Caco-2 (cell line): ENCODE measurements around the gene NLE1. TPM values are rescaled to one million over a fixed set of nuclear protein-coding genes. Genes with fewer than 3 reads are reported as not detected.

Experiments
- BruUV-seq: library from RNA; stranded (reverse); fragments of 400-500 nt; replicated peaks from 2 replicates; lab custom pipeline; 2021; lab: Mats Ljungman, UMichigan
- CTCF ChIA-PET: fragments of 300-600 bp; sonication (Branson Sonifier 250); formaldehyde crosslinking; loops from one replicate; lab custom pipeline; 2022; ENCODE audit warnings: antibody characterized with exemption; lab: Charles Lee
- POLR2A ChIA-PET: fragments of 300-600 bp; sonication (Branson Sonifier 250); formaldehyde crosslinking; loops from one replicate; lab custom pipeline; 2022; ENCODE audit warnings: antibody characterized with exemption; lab: Charles Lee
- DNase-seq, 2 experiments: peaks; one replicate each; pipeline versions ENCODE4 v3.0.0 to v3.0.0-alpha.2; 2020 to 2022
- H3K27me3 ChIP-seq: replicated peaks from 2 replicates; pipeline ENCODE4 v1.6.0; 2011; ENCODE audit warnings: low read length; ENCODE audit not compliant: control insufficient read depth, insufficient read depth
- H3K36me3 ChIP-seq: 2 replicates; pipeline ENCODE4 v1.5.1; 2011; ENCODE audit warnings: low read length; ENCODE audit not compliant: control insufficient read depth, insufficient read depth
- H3K4me1 ChIP-seq: fragments of 250-450 bp; sonication (Bioruptor Pico); 2 replicates; pipeline ENCODE4 v1.5.1; 2020; ENCODE audit warnings: mild to moderate bottlenecking
- H3K4me3 ChIP-seq: 2 replicates; pipeline ENCODE4 v1.5.1; 2011; ENCODE audit warnings: low read depth, mild to moderate bottlenecking, control low read depth, low read length
- H3K9me3 ChIP-seq: fragments of 250-450 bp; sonication (Bioruptor Pico); 2 replicates; pipeline ENCODE4 v1.5.1; 2020; ENCODE audit warnings: mild to moderate bottlenecking, moderate library complexity
- H3K27ac Mint-ChIP-seq: one replicate; pipeline ENCODE4 v1.8.0; 2022; ENCODE audit warnings: mixed read lengths; ENCODE audit not compliant: unreplicated experiment
- H3K27me3 Mint-ChIP-seq: one replicate; pipeline ENCODE4 v1.8.0; 2022; ENCODE audit warnings: mixed read lengths; ENCODE audit not compliant: insufficient read depth, unreplicated experiment
- H3K36me3 Mint-ChIP-seq: one replicate; pipeline ENCODE4 v1.8.0; 2022; ENCODE audit warnings: mild to moderate bottlenecking, mixed read lengths; ENCODE audit not compliant: insufficient read depth, unreplicated experiment
- H3K4me1 Mint-ChIP-seq: one replicate; pipeline ENCODE4 v1.8.0; 2022; ENCODE audit warnings: low read depth, mixed read lengths; ENCODE audit not compliant: unreplicated experiment
- H3K4me3 Mint-ChIP-seq: one replicate; pipeline ENCODE4 v1.8.0; 2022; ENCODE audit warnings: mild to moderate bottlenecking, moderate library complexity, mixed read lengths; ENCODE audit not compliant: unreplicated experiment
- H3K9me3 Mint-ChIP-seq: one replicate; pipeline ENCODE4 v1.8.0; 2022; ENCODE audit warnings: mixed read lengths; ENCODE audit not compliant: unreplicated experiment
- intact Hi-C: fragments of 100-400 bp; cut with micrococcal nuclease; formaldehyde crosslinking; loops from one replicate; pipeline ENCODE4 v1.10.0; 2022; ENCODE audit not compliant: unreplicated experiment
- total RNA-seq: library from RNA; stranded (reverse); gene quantifications from 2 replicates; pipeline ENCODE4 v1.2.3, GENCODE V29; 2022
- TF ChIP-seq, protein P1 (sequence below), 2 experiments: fragments of 200-600 bp in 1 of 2; IDR thresholded peaks; 1 replicate in 1 of 2; 2 replicates in 1 of 2; pipeline versions ENCODE4 v1.5.1 to v1.8.0; 2011 to 2022; ENCODE audit warnings: antibody characterized with exemption in 1 of 2, control low read depth in 1 of 2, inconsistent platforms in 1 of 2, low read depth in 1 of 2, low read length in 1 of 2, mild to moderate bottlenecking in 1 of 2, moderate library complexity in 1 of 2; ENCODE audit not compliant: insufficient read depth in 1 of 2, severe bottlenecking in 1 of 2, unreplicated experiment in 1 of 2

The NLE1 gene
- total RNA-seq, 1 experiment from 2014 or later, result 24.8 TPM

DNA sequence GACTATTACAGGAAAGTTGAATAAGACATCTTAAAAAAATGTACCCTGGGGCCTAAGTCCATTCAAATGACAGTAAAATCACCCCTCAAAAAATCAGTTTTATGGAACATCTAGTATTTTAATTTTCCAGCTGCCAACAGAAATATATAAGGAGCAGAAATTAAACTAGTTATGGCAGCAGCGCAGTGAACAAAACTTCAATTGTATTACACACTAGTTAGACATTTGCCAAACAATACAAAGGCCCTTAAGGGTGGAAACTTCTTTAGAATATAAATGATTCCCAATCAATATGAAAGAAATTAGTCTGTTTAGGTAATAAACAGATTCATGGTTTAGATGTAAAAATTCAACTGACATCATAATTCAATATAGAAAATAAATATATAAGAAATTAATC lies 60.5 kb downstream of the NLE1 start:
- ChIA-PET POLR2A (no interaction called here), CTCF (no interaction called here)
- Mint-ChIP-seq H3K27me3 (no peaks in the 10 kb centered on the region), H3K9me3 (no peaks in the 10 kb centered on the region), H3K36me3 (peaks cover 6% of the 10 kb centered on the region), H3K27ac (no peak overlapping the region), H3K4me3 (no peak overlapping the region), H3K4me1 (peaks cover 27% of the 10 kb centered on the region)
- H3K4me3 ChIP-seq, result no peak overlapping the region
- peaks cover 28% of the 10 kb centered on the region for H3K4me1 ChIP-seq
- intact Hi-C loops, result no loop called here
- no peak for DNase-seq
- no peaks in the 10 kb centered on the region for H3K9me3 ChIP-seq
- TF ChIP-seq, protein P1, sequence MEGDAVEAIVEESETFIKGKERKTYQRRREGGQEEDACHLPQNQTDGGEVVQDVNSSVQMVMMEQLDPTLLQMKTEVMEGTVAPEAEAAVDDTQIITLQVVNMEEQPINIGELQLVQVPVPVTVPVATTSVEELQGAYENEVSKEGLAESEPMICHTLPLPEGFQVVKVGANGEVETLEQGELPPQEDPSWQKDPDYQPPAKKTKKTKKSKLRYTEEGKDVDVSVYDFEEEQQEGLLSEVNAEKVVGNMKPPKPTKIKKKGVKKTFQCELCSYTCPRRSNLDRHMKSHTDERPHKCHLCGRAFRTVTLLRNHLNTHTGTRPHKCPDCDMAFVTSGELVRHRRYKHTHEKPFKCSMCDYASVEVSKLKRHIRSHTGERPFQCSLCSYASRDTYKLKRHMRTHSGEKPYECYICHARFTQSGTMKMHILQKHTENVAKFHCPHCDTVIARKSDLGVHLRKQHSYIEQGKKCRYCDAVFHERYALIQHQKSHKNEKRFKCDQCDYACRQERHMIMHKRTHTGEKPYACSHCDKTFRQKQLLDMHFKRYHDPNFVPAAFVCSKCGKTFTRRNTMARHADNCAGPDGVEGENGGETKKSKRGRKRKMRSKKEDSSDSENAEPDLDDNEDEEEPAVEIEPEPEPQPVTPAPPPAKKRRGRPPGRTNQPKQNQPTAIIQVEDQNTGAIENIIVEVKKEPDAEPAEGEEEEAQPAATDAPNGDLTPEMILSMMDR (IDR thresholded peaks at IDR 0.05; ENCODE audit: insufficient read depth in 1 of 2, low read depth in 1 of 2, low read length in 1 of 2, severe bottlenecking in 1 of 2, unreplicated experiment in 1 of 2), result no peak
- no TSS peak for BruUV-seq
- H3K27me3 ChIP-seq, result no peaks in the 10 kb centered on the region
- H3K36me3 ChIP-seq, result no peaks in the 10 kb centered on the region

DNA sequence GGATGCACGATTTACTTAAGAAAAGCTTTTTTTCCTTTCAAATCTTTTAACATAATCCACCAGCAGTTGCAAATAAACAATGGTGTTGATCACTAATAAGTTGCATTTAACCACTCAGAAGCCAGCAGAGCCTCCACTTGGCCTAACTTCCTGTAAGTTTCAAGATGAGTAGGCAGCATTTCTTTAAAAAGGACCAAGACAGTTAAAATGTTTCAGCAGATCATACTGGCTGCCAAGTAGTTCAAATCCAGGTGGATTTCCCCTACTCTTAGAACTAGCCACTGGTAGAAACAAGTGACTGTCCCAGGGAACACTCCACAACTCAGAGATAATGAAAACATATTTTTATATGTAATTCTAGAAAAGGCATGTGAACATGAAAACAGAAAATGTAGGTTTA lies 61.6 kb downstream of the NLE1 start:
- Mint-ChIP-seq H3K36me3 (peaks cover 6% of the 10 kb centered on the region), H3K4me3 (no peak overlapping the region), H3K27ac (no peak overlapping the region), H3K4me1 (peaks cover 23% of the 10 kb centered on the region), H3K9me3 (no peaks in the 10 kb centered on the region), H3K27me3 (no peaks in the 10 kb centered on the region)
- Histone ChIP-seq H3K9me3 (no peaks in the 10 kb centered on the region), H3K4me1 (peaks cover 28% of the 10 kb centered on the region), H3K36me3 (no peaks in the 10 kb centered on the region), H3K27me3 (no peaks in the 10 kb centered on the region), H3K4me3 (no peak overlapping the region)
- no peak for DNase-seq
- TF ChIP-seq, protein P1 (IDR thresholded peaks at IDR 0.05; ENCODE audit: insufficient read depth in 1 of 2, low read depth in 1 of 2, low read length in 1 of 2, severe bottlenecking in 1 of 2, unreplicated experiment in 1 of 2), result no peak
- ChIA-PET POLR2A (no interaction called here), CTCF (interaction anchor here (1.5 kb wide), 1 partner anchor 9 kb away, joined by 4 read pairs; no protein-coding TSS in a partner anchor)
- BruUV-seq, result no TSS peak
- intact Hi-C loops, result no loop called here

DNA sequence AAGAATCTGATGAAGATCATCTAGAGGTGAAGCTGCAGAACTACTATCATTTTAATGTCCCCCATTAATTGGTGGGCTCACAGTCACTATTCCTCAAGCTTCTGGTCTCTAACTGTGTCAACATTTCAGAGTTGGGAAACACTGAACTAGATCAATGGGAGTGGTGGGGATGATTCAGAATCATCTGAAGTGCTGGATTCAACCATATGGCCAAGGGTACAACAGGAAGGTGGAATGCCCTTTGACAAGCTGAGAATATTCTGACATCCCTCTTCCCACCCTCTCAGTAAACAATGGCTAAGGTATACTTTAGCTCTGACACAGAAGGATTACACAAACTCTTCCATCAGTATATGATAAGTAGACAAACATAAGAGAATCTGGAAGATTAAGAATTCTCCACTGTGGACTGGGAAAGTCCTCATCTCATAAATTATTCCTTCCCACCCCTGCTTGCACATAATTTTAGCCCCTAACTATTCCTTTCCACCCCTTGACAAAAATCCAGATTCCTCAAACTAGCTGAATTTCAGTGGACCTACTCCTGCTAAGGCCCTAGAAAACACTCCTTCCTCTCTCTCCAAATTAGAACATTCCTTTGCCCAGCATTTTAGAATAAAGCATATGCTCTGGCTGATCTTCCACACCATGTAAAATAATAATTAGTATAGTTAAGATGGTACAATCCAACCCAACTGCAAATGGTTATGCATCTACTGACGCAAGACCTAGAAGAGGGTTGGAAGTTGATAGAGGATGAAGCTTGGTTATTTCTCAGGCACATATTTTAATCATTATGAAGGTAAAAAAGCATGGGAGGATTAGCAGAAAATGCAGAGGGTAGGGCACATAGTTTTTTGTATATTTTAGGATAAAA lies 62.3 kb downstream of the NLE1 start:
- POLR2A ChIA-PET, result no interaction called here
- H3K27ac Mint-ChIP-seq, result peak overlapping the region; percentile 0

More for the DNA sequence above, 62.3 kb downstream of the NLE1 start:
- H3K36me3 ChIP-seq, result no peaks in the 10 kb centered on the region
- BruUV-seq, result no TSS peak
- H3K9me3 ChIP-seq, result no peaks in the 10 kb centered on the region
- intact Hi-C loops, result no loop called here
- Mint-ChIP-seq H3K4me3 (no peak overlapping the region), H3K36me3 (peaks cover 6% of the 10 kb centered on the region), H3K4me1 (peaks cover 31% of the 10 kb centered on the region), H3K9me3 (no peaks in the 10 kb centered on the region), H3K27me3 (no peaks in the 10 kb centered on the region)
- CTCF ChIA-PET, result interaction anchor here (0.6 to 1.5 kb wide), 2 partner anchors 10 to 46 kb away, joined by 4 read pairs; no protein-coding TSS in a partner anchor
- DNase-seq, result peak in 1 of 2 experiments; percentile 23
- TF ChIP-seq, protein P1 (IDR thresholded peaks at IDR 0.05; ENCODE audit: insufficient read depth in 1 of 2, low read depth in 1 of 2, low read length in 1 of 2, severe bottlenecking in 1 of 2, unreplicated experiment in 1 of 2), result no peak
- peaks cover 29% of the 10 kb centered on the region for H3K4me1 ChIP-seq
- no peaks in the 10 kb centered on the region for H3K27me3 ChIP-seq
- H3K4me3 ChIP-seq, result no peak overlapping the region

Other genes starting within 250 kb of the NLE1 start
- gene CCT6B, start 180.8 kb downstream of the NLE1 start, total RNA-seq, result 1.5 and 1.8 TPM in 2 replicates
- 24.3 and 25.0 TPM in 2 replicates for gene ZNF830, start 180.8 kb downstream of the NLE1 start, total RNA-seq
- gene LIG3, start 161.8 kb downstream of the NLE1 start, total RNA-seq, result 49.9 and 55.3 TPM in 2 replicates
- gene RFFL, start 78.6 kb downstream of the NLE1 start, total RNA-seq, result 27.9 and 29.6 TPM in 2 replicates
- gene RAD51D, start 22.4 kb downstream of the NLE1 start, total RNA-seq, result 31.8 and 31.9 TPM in 2 replicates
- gene FNDC8, start 20.7 kb downstream of the NLE1 start, total RNA-seq, result not detected in 2 replicates
- not detected in 2 replicates for gene UNC45B, start 5.5 kb upstream of the NLE1 start, total RNA-seq
- gene SLC35G3, start 52.1 kb upstream of the NLE1 start, total RNA-seq, result not detected in 2 replicates
- gene SLFN5, start 100.8 kb upstream of the NLE1 start, total RNA-seq, result 0.81 and 1.6 TPM in 2 replicates
- gene SLFN11, start 231.3 kb upstream of the NLE1 start, total RNA-seq, result not detected in 2 replicates